Hematopoietic multipotent progenitor cell treated with erythropoietin and hydrocortisone succinate and interleukin-3 and kit ligand, for 15 days (in vitro differentiated cells): ENCODE results near the gene AMDHD2.
"Not testable (repeated sequence)": the region's sequence is repeated elsewhere in the genome, so short reads cannot be mapped to it uniquely, and the experiment has no call there.

Experiments
- DNase-seq: peaks from one replicate; pipeline ENCODE4 v3.0.0-alpha.2; 2015; ENCODE audit warnings: low spot score

Gene AMDHD2

GRCh38 chr16:2533912-2534311 is 13.7 kb downstream of the AMDHD2 start:
- DNase-seq: no peak

- DNase-seq: not testable (repeated sequence)
Observed at GRCh38 chr16:2534335-2534734, 14.2 kb downstream of the AMDHD2 start.

- DNase-seq: no peak
Observed at GRCh38 chr16:2535625-2536013, 15.4 kb downstream of the AMDHD2 start.

GRCh38 chr16:2537451-2538379 is 17.5 kb downstream of the AMDHD2 start, which contains the start of gene PDPK1:
PDPK1 (plus strand) TSS chr16:2538021; CDS start chr16:2538113, 92 bp downstream.
- DNase-seq: peak; percentile 94

- peak; percentile 34 for DNase-seq
Observed at GRCh38 chr16:2539192-2539844, 19.1 kb downstream of the AMDHD2 start.

- DNase-seq: peak; percentile 25
Observed at GRCh38 chr16:2539845-2540458, 19.8 kb downstream of the AMDHD2 start.

- DNase-seq: not testable (repeated sequence)
Observed at GRCh38 chr16:2540912-2541311, 20.7 kb downstream of the AMDHD2 start.

GRCh38 chr16:2541409-2541808 is 21.2 kb downstream of the AMDHD2 start:
- DNase-seq: not testable (repeated sequence)

GRCh38 chr16:2543771-2544170 is 23.6 kb downstream of the AMDHD2 start:
- not testable (repeated sequence) for DNase-seq

GRCh38 chr16:2550283-2550878 is 30.2 kb downstream of the AMDHD2 start:
- DNase-seq: not testable (repeated sequence)

- DNase-seq: not testable (repeated sequence)
Observed at GRCh38 chr16:2551420-2551889, 31.3 kb downstream of the AMDHD2 start.

GRCh38 chr16:2554709-2555425 is 34.7 kb downstream of the AMDHD2 start:
- not testable (repeated sequence) for DNase-seq

GRCh38 chr16:2557150-2557549 is 37.0 kb downstream of the AMDHD2 start:
- not testable (repeated sequence) for DNase-seq

- not testable (repeated sequence) for DNase-seq
Observed at GRCh38 chr16:2560131-2560797, 40.1 kb downstream of the AMDHD2 start.

- not testable (repeated sequence) for DNase-seq
Observed at GRCh38 chr16:2560798-2561133, 40.6 kb downstream of the AMDHD2 start.

- DNase-seq: not testable (repeated sequence)
Observed at GRCh38 chr16:2567506-2567905, 47.3 kb downstream of the AMDHD2 start.

GRCh38 chr16:2568573-2568972 is 48.4 kb downstream of the AMDHD2 start:
- DNase-seq: not testable (repeated sequence)

- DNase-seq: not testable (repeated sequence)
Observed at GRCh38 chr16:2572704-2573103, 52.5 kb downstream of the AMDHD2 start.

- not testable (repeated sequence) for DNase-seq
Observed at GRCh38 chr16:2575839-2576238, 55.7 kb downstream of the AMDHD2 start.

GRCh38 chr16:2577044-2577443 is 56.9 kb downstream of the AMDHD2 start:
- DNase-seq: not testable (repeated sequence)

GRCh38 chr16:2578905-2579304 is 58.7 kb downstream of the AMDHD2 start:
- DNase-seq: not testable (repeated sequence)
